HepG2 (cell line): ENCODE data around the gene NFS1. TPM values are rescaled to one million over a fixed set of nuclear protein-coding genes. Genes with fewer than 3 reads are reported as not detected.

Experiments
- ATAC-seq: fragments of 200-7000 bp; cut with Tn5 transposase; 3 replicates; pipeline ENCODE4 v1.9.1; 2020; ENCODE audit warnings: mild to moderate bottlenecking, moderate library complexity
- BruUV-seq: library from RNA; stranded (reverse); fragments of 400-500 nt; replicated peaks from 2 replicates; lab custom pipeline; 2021; lab: Mats Ljungman, UMichigan
- CTCF ChIA-PET: fragments of 300-600 bp; formaldehyde crosslinking; extraction: SDS; loops from one replicate; lab custom pipeline; 2021; ENCODE audit warnings: low total read pairs, inconsistent platforms, low intra/inter-chr PET ratio; lab: Yijun Ruan, JAX
- POLR2A ChIA-PET: fragments of 350-600 bp; sonication (Branson Sonifier 250); formaldehyde crosslinking; loops from one replicate; lab custom pipeline; 2020; ENCODE audit warnings: antibody characterized with exemption, inconsistent platforms; lab: Yijun Ruan, JAX
- DNase-seq: peaks from one replicate; pipeline ENCODE4 v3.0.0-alpha.2; 2015; ENCODE audit warnings: low spot score
- FAIRE-seq: peaks from 3 replicates; lab custom pipeline; 2011; peaks lifted over from hg19 to GRCh38; lab: Jason Lieb, UNC
- H2AFZ ChIP-seq: one replicate; pipeline ENCODE4 v1.6.1; 2011; ENCODE audit warnings: low read length, inconsistent platforms
- H3K27ac ChIP-seq: fragments of 300-600 bp; 3 replicates; pipeline ENCODE4 v1.8.0; 2011; ENCODE audit warnings: mixed run types, mild to moderate bottlenecking, mixed read lengths, low read length, inconsistent platforms; ENCODE audit not compliant: insufficient read depth; ENCODE audit errors: extremely low read length
- H3K27me3 ChIP-seq, 2 experiments: fragments of 200-600 bp in 1 of 2; 2 replicates in 1 of 2; 3 replicates in 1 of 2; pipeline versions ENCODE4 v1.6.0 to v1.8.0; 2011; ENCODE audit warnings: low read length in 2 of 2, mild to moderate bottlenecking in 2 of 2, moderate library complexity in 2 of 2, inconsistent platforms in 1 of 2; ENCODE audit not compliant: insufficient read depth in 2 of 2, control insufficient read depth in 1 of 2
- H3K36me3 ChIP-seq, 2 experiments: fragments of 200-600 bp in 1 of 2; replicated peaks in 1 of 2; 2 replicates in 1 of 2; 3 replicates in 1 of 2; pipeline versions ENCODE4 v1.5.1 to v1.8.0; 2011; ENCODE audit warnings: low read length in 2 of 2, inconsistent platforms in 1 of 2; ENCODE audit not compliant: insufficient read depth in 2 of 2, control insufficient read depth in 1 of 2
- H3K4me1 ChIP-seq: 2 replicates; pipeline ENCODE4 v1.5.1; 2012; ENCODE audit warnings: low read length, inconsistent platforms; ENCODE audit not compliant: insufficient read depth
- H3K4me2 ChIP-seq: 2 replicates; pipeline ENCODE4 v1.6.0; 2011; ENCODE audit warnings: low read depth, low read length, inconsistent platforms
- H3K4me3 ChIP-seq, 3 experiments: fragments of 200-600 bp in 1 of 3; sonication (generic), shearing (Covaris generic) in 1 of 3; replicated peaks in 1 of 3; 2 replicates each; pipeline ENCODE4 v1.5.1; 2011 to 2016; ENCODE audit warnings: low read length in 3 of 3, inconsistent platforms in 2 of 3, low read depth in 2 of 3, mild to moderate bottlenecking in 2 of 3, control low read depth in 1 of 3, mixed read lengths in 1 of 3; ENCODE audit not compliant: insufficient read depth in 1 of 3
- H3K79me2 ChIP-seq: one replicate; pipeline ENCODE4 v1.6.1; 2011; ENCODE audit warnings: low read length, inconsistent platforms; ENCODE audit not compliant: insufficient read depth
- H3K9ac ChIP-seq: 2 replicates; pipeline ENCODE4 v1.6.0; 2011; ENCODE audit warnings: mild to moderate bottlenecking, low read depth, low read length, inconsistent platforms; ENCODE audit not compliant: insufficient read depth
- H3K9me3 ChIP-seq: 2 replicates; pipeline ENCODE4 v1.5.1; 2012; ENCODE audit warnings: mild to moderate bottlenecking, low read length
- H4K20me1 ChIP-seq: 2 replicates; pipeline ENCODE4 v1.6.0; 2011; ENCODE audit warnings: inconsistent platforms, mild to moderate bottlenecking, low read length, moderate library complexity; ENCODE audit not compliant: insufficient read depth
- ARID2 ChIP-seq: sonication (generic); formaldehyde crosslinking; IDR thresholded peaks from 2 replicates; pipeline ENCODE4 v1.8.1; 2022; ENCODE audit warnings: mild to moderate bottlenecking, missing genetic modification reagents, borderline replicate concordance
- HNRNPK ChIP-seq: fragments of 200-400 bp; formaldehyde crosslinking; IDR thresholded peaks from 2 replicates; pipeline ENCODE4 v1.6.1; 2018; ENCODE audit warnings: low read length, low read depth, moderate library complexity, mild to moderate bottlenecking; ENCODE audit not compliant: poor library complexity, severe bottlenecking
- POLR2AphosphoS2 ChIP-seq: IDR thresholded peaks from 2 replicates; pipeline ENCODE4 v1.6.1; 2011; ENCODE audit warnings: low read depth, low read length, improper control_type of control experiment
- POLR2G ChIP-seq: fragments of 200-400 bp; formaldehyde crosslinking; IDR thresholded peaks from 2 replicates; pipeline ENCODE4 v1.6.1; 2018; ENCODE audit warnings: mild to moderate bottlenecking, low read depth, low read length, moderate library complexity
- RAD21 ChIP-seq: fragments of 450-650 bp; formaldehyde crosslinking; IDR thresholded peaks from 2 replicates; pipeline ENCODE4 v1.5.0; 2020; ENCODE audit warnings: mild to moderate bottlenecking
- RBFOX2 ChIP-seq: fragments of 200-400 bp; formaldehyde crosslinking; IDR thresholded peaks from 2 replicates; pipeline ENCODE4 v1.6.1; 2017; ENCODE audit warnings: low read depth, mild to moderate bottlenecking, low read length
- SMYD3 ChIP-seq: sonication (generic); formaldehyde crosslinking; IDR thresholded peaks from 2 replicates; pipeline ENCODE4 v1.8.1; 2023; ENCODE audit warnings: mild to moderate bottlenecking, missing genetic modification reagents
- TARDBP ChIP-seq: sonication (generic); formaldehyde crosslinking; IDR thresholded peaks from 2 replicates; pipeline ENCODE4 v1.8.0; 2022; ENCODE audit warnings: mild to moderate bottlenecking, missing genetic modification reagents
- ZBTB20 ChIP-seq: sonication (generic); formaldehyde crosslinking; IDR thresholded peaks from 2 replicates; pipeline ENCODE4 v1.8.1; 2023; ENCODE audit warnings: missing genetic modification reagents, low read depth, mild to moderate bottlenecking, borderline replicate concordance
- ZNF34 ChIP-seq: sonication (generic); formaldehyde crosslinking; IDR thresholded peaks from 2 replicates; pipeline ENCODE4 v1.4.0; 2020; ENCODE audit warnings: mild to moderate bottlenecking, missing genetic modification reagents, borderline replicate concordance
- ZNF7 ChIP-seq: IDR thresholded peaks from 2 replicates; pipeline ENCODE4 v1.6.1; 2016; ENCODE audit warnings: missing biosample characterization, missing genetic modification reagents
- WGBS: methylation state at CpG from one replicate; pipeline ENCODE4 v1.1.6; 2017; ENCODE audit warnings: low lambda C conversion rate; 5-methylcytosine and 5-hydroxymethylcytosine counted together
- in situ Hi-C: cut with HindIII; loops from 2 replicates; pipeline ENCODE4 v1.10.0; 2017; ENCODE audit warnings: low pct_unique_long_range_greater_than_20kb; ENCODE audit not compliant: extremely low pct_ligation_motif_present
- intact Hi-C: fragments of 100-400 bp; cut with micrococcal nuclease; formaldehyde crosslinking; loops from one replicate; pipeline ENCODE4 v1.10.0; 2022; ENCODE audit not compliant: unreplicated experiment
- polyA plus RNA-seq, 8 experiments: library from polyadenylated mRNA; depleted of rRNA in 3 of 8; stranded (reverse) in 7 of 8; unstranded in 1 of 8; fragments of >200 nt; fragmentation: Illumina TruSeq in 4 of 8; extraction: Trizol in 4 of 8; gene quantifications; 2 replicates each; pipeline versions ENCODE4 v1.2.1 to v1.2.3, GENCODE V29; 2011 to 2016; ENCODE audit warnings: low read depth in 4 of 8, missing spikeins in 1 of 8, mixed read lengths in 1 of 8; ENCODE audit not compliant: insufficient read depth in 1 of 8
- total RNA-seq, 5 experiments: library from RNA; depleted of rRNA; stranded (reverse); fragments of >200 nt; fragmentation: Illumina TruSeq; extraction: Trizol; gene quantifications; 2 replicates each; pipeline ENCODE4 v1.2.3, GENCODE V29; 2016; ENCODE audit warnings: low read depth in 1 of 5
- TF ChIP-seq, protein P1 (sequence below), 2 experiments: sonication (generic) in 1 of 2; formaldehyde crosslinking in 1 of 2; IDR thresholded peaks; 2 replicates each; pipeline versions ENCODE4 v1.4.0 to v1.6.1; 2018 to 2020; ENCODE audit warnings: missing genetic modification reagents in 2 of 2, borderline replicate concordance in 1 of 2, low read depth in 1 of 2, mild to moderate bottlenecking in 1 of 2, missing biosample characterization in 1 of 2
- TF ChIP-seq, protein P2 (sequence below): sonication (generic); formaldehyde crosslinking; IDR thresholded peaks from 2 replicates; pipeline ENCODE4 v1.5.1; 2020; ENCODE audit warnings: missing genetic modification reagents, mild to moderate bottlenecking, borderline replicate concordance
- TF ChIP-seq, protein P3 (sequence below): sonication (generic); formaldehyde crosslinking; IDR thresholded peaks from 2 replicates; pipeline ENCODE4 v1.4.0; 2020; ENCODE audit warnings: mild to moderate bottlenecking, missing genetic modification reagents
- TF ChIP-seq, protein P4 (sequence below): sonication (generic); formaldehyde crosslinking; IDR thresholded peaks from 2 replicates; pipeline ENCODE4 v1.8.1; 2022; ENCODE audit warnings: mild to moderate bottlenecking, missing genetic modification reagents
- TF ChIP-seq, protein P5 (sequence below): sonication (generic); formaldehyde crosslinking; IDR thresholded peaks from 2 replicates; pipeline ENCODE4 v1.8.1; 2023; ENCODE audit warnings: mild to moderate bottlenecking, missing genetic modification reagents, borderline replicate concordance

Gene NFS1
- total and polyA plus RNA-seq, 2 of the 13 experiments (the other 11 are each of a cell fraction or from before 2014, with no cell fraction given), result 65.9 to 88.1 TPM

DNA sequence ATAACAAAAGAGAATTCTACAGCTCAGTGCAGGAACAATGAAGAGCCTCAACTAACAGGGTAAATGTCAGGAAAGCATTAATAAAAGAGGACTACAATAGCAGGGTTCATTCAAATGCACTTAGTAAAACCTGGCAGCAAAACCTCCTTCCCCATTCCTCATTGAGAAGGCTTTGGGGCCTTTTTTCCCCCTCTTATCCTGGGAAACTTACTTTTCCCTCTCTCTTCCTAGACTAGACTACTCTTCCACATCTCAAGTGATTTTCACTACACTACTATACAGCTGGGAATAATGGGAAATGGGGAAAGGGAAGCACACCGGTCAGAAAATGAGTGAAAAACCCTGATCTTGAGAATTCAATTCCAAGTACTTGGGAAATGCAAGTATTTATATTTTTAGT lies 10.1 kb upstream of the NFS1 start:
- FAIRE-seq, result no peak
- no peak overlapping the region for H3K4me2 ChIP-seq
- no peak overlapping the region for H2AFZ ChIP-seq
- H3K4me3 ChIP-seq, result no peak overlapping the region
- H4K20me1 ChIP-seq, result peaks cover 97% of the 10 kb centered on the region
- H3K9me3 ChIP-seq, result no peaks in the 10 kb centered on the region
- ChIA-PET POLR2A (interaction anchor here (1.3 to 23.6 kb wide), 3 partner anchors 8 to 33 kb away, joined by 4 to 319 read pairs (median 57); partner anchors contain the start of genes NFS1, RBM39 and ROMO1), CTCF (no interaction called here)
- intact Hi-C loops, result no loop called here
- no peak overlapping the region for H3K27ac ChIP-seq
- WGBS, result 96% methylated on average over 1 of the region's 1 CpG
- H3K9ac ChIP-seq, result no peak overlapping the region
- no peak for ATAC-seq
- no TSS peak for BruUV-seq
- DNase-seq, result no peak
- H3K36me3 ChIP-seq, result peaks cover 51 to 89% of the 10 kb centered on the region in 2 experiments
- no peaks in the 10 kb centered on the region; the same call in 1 of the 2 replicates for H3K4me1 ChIP-seq
- peaks cover 59% of the 10 kb centered on the region for H3K79me2 ChIP-seq
- in situ Hi-C loops, result no loop called here
- no peaks in the 10 kb centered on the region for H3K27me3 ChIP-seq
- TF ChIP-seq, protein P1, sequence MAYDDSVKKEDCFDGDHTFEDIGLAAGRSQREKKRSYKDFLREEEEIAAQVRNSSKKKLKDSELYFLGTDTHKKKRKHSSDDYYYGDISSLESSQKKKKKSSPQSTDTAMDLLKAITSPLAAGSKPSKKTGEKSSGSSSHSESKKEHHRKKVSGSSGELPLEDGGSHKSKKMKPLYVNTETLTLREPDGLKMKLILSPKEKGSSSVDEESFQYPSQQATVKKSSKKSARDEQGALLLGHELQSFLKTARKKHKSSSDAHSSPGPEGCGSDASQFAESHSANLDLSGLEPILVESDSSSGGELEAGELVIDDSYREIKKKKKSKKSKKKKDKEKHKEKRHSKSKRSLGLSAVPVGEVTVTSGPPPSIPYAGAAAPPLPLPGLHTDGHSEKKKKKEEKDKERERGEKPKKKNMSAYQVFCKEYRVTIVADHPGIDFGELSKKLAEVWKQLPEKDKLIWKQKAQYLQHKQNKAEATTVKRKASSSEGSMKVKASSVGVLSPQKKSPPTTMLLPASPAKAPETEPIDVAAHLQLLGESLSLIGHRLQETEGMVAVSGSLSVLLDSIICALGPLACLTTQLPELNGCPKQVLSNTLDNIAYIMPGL (CRISPR knock-in tag; IDR thresholded peaks at IDR 0.05; ENCODE audit: borderline replicate concordance in 1 of 2, low read depth in 1 of 2), result no peak
- peak; percentile 98 for TF ChIP-seq POLR2AphosphoS2
- TF ChIP-seq HNRNPK, result peak; percentile 60
- TF ChIP-seq, protein P2, sequence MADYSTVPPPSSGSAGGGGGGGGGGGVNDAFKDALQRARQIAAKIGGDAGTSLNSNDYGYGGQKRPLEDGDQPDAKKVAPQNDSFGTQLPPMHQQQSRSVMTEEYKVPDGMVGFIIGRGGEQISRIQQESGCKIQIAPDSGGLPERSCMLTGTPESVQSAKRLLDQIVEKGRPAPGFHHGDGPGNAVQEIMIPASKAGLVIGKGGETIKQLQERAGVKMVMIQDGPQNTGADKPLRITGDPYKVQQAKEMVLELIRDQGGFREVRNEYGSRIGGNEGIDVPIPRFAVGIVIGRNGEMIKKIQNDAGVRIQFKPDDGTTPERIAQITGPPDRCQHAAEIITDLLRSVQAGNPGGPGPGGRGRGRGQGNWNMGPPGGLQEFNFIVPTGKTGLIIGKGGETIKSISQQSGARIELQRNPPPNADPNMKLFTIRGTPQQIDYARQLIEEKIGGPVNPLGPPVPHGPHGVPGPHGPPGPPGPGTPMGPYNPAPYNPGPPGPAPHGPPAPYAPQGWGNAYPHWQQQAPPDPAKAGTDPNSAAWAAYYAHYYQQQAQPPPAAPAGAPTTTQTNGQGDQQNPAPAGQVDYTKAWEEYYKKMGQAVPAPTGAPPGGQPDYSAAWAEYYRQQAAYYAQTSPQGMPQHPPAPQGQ (CRISPR knock-in tag), result 0 out of 2 replicates have a peak, but pooled peaks have one; percentile 45
- TF ChIP-seq, protein P3, sequence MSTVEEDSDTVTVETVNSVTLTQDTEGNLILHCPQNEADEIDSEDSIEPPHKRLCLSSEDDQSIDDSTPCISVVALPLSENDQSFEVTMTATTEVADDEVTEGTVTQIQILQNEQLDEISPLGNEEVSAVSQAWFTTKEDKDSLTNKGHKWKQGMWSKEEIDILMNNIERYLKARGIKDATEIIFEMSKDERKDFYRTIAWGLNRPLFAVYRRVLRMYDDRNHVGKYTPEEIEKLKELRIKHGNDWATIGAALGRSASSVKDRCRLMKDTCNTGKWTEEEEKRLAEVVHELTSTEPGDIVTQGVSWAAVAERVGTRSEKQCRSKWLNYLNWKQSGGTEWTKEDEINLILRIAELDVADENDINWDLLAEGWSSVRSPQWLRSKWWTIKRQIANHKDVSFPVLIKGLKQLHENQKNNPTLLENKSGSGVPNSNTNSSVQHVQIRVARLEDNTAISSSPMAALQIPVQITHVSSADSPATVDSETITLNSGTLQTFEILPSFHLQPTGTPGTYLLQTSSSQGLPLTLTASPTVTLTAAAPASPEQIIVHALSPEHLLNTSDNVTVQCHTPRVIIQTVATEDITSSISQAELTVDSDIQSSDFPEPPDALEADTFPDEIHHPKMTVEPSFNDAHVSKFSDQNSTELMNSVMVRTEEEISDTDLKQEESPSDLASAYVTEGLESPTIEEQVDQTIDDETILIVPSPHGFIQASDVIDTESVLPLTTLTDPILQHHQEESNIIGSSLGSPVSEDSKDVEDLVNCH (CRISPR knock-in tag), result no peak
- 0 out of 2 replicates have a peak, but pooled peaks have one; percentile 36 for TF ChIP-seq ZNF34
- 0 out of 2 replicates have a peak, but pooled peaks have one; percentile 26 for TF ChIP-seq TARDBP (CRISPR knock-in tag)
- peak; percentile 78; the same call in 1 of the 2 replicates for TF ChIP-seq ARID2 (CRISPR knock-in tag)
- TF ChIP-seq, protein P4, sequence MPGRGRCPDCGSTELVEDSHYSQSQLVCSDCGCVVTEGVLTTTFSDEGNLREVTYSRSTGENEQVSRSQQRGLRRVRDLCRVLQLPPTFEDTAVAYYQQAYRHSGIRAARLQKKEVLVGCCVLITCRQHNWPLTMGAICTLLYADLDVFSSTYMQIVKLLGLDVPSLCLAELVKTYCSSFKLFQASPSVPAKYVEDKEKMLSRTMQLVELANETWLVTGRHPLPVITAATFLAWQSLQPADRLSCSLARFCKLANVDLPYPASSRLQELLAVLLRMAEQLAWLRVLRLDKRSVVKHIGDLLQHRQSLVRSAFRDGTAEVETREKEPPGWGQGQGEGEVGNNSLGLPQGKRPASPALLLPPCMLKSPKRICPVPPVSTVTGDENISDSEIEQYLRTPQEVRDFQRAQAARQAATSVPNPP, result peak; percentile 59; the same call in 1 of the 2 replicates
- peak; percentile 56; the same call in 1 of the 2 replicates for TF ChIP-seq RBFOX2
- no peak for TF ChIP-seq ZNF7
- TF ChIP-seq POLR2G, result peak; percentile 64
- no peak for TF ChIP-seq ZBTB20 (CRISPR knock-in tag)
- 0 out of 2 replicates have a peak, but pooled peaks have one; percentile 21 for TF ChIP-seq SMYD3 (CRISPR knock-in tag)
- TF ChIP-seq, protein P5, sequence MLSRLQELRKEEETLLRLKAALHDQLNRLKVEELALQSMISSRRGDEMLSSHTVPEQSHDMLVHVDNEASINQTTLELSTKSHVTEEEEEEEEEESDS (CRISPR knock-in tag), result peak; percentile 79; the same call in 1 of the 2 replicates
- peak; percentile 37; the same call in 1 of the 2 replicates for TF ChIP-seq RAD21
